Right lobe of liver (tissue), 4 donors: ENCODE results near the gene UCHL5.

Experiments used
- CTCF ChIP-seq, 4 donors: fragments of 200-600 bp in 3 of 4; fragments of 450-650 bp in 1 of 4; IDR thresholded peaks; one replicate each; pipeline versions ENCODE4 v1.5.1 to v1.8.0; 2016 to 2022; ENCODE audit warnings: antibody characterized with exemption in 4 of 4, mild to moderate bottlenecking in 2 of 4
- POLR2A ChIP-seq: fragments of 450-650 bp; IDR thresholded peaks from one replicate; pipeline ENCODE4 v1.6.1; 2017; ENCODE audit warnings: antibody characterized with exemption, mild to moderate bottlenecking
- donor health status: DM: no; HTN: no; CAD: no.
- donor health status: DM: no; HTN: no; CAD: no.
- donor health status: DM: no; HTN: yes; CAD: no.

DNA sequence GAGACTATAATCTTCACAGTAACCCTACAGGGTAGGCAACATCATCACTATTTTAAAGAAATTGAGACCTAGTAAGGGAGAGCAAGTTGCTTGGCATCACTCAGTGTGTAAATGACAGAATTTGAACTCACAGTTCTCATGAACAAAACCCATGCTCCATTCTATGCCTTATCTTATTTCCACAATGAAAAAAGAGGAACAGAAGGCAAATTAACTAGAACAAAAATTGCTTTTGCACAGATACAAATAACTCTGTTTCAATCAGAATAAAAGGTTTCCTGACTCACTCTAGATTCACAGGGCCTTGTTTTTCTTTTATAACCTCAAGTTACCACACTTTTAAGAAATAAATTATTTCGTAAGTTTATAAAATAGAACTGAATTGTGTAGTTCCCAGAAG, 90.1 kb downstream of the UCHL5 start:
- no peak for TF ChIP-seq CTCF (IDR thresholded peaks at IDR 0.05)
- no peak for TF ChIP-seq POLR2A
